ENCODE data around the gene YWHAH. TPM values are rescaled to one million over a fixed set of nuclear protein-coding genes. Genes with fewer than 3 reads are reported as not detected.
A peak's percentile ranks its signal among the peaks of the same experiment; 100 is the strongest.
"Not testable (repeated sequence)": the region's sequence is repeated elsewhere in the genome, so short reads cannot be mapped to it uniquely, and the experiment has no call there.

The YWHAH gene
- total RNA-seq, 3 donors from 2014 or later: 140 to 162 (median 149) TPM

GRCh38 chr22:31973739-31974138 lies 29.4 kb downstream of the YWHAH start:
- TF ChIP-seq CTCF (IDR thresholded peaks at IDR 0.05): no peak
- peak; percentile 71 for ATAC-seq
- no peak overlapping the region for H3K4me3 ChIP-seq
- intact Hi-C loops (cut with DNase I, micrococcal nuclease): loop anchor here in 1 of 2 donors (10.0 kb wide), 1 partner anchor 291 kb away; no protein-coding TSS in a partner anchor
- H3K36me3 ChIP-seq (ENCODE audit: low read depth): no peaks in the 10 kb centered on the region
- H3K9me3 ChIP-seq: no peaks in the 10 kb centered on the region
- peaks cover 17% of the 10 kb centered on the region for H3K4me1 ChIP-seq (ENCODE audit: low read depth)
- peak; percentile 82 to 94 (median 83) for DNase-seq

- intact Hi-C loops (cut with DNase I, micrococcal nuclease): loop anchor here (5.0 to 10.0 kb wide), 2 partner anchors 105 to 288 kb away; no protein-coding TSS in a partner anchor
- peak; percentile 50 for TF ChIP-seq CTCF (IDR thresholded peaks at IDR 0.05)
- H3K4me1 ChIP-seq (ENCODE audit: low read depth): peaks cover 10% of the 10 kb centered on the region
- H3K4me3 ChIP-seq: no peak overlapping the region
- H3K36me3 ChIP-seq (ENCODE audit: low read depth): no peaks in the 10 kb centered on the region
- no peaks in the 10 kb centered on the region for H3K9me3 ChIP-seq
- peak; percentile 76 to 97 (median 92) for DNase-seq
- ATAC-seq: peak; percentile 79
Observed at GRCh38 chr22:31977141-31977841, 33.0 kb downstream of the YWHAH start.

GRCh38 chr22:31977939-31978338 lies 33.6 kb downstream of the YWHAH start:
- no peak for TF ChIP-seq CTCF (IDR thresholded peaks at IDR 0.05)
- DNase-seq: no peak
- Histone ChIP-seq H3K4me1 (ENCODE audit: low read depth) (peaks cover 10% of the 10 kb centered on the region), H3K36me3 (ENCODE audit: low read depth) (no peaks in the 10 kb centered on the region), H3K9me3 (no peaks in the 10 kb centered on the region), H3K4me3 (no peak overlapping the region)
- intact Hi-C loops (cut with DNase I, micrococcal nuclease): loop anchor here (5.0 to 10.0 kb wide), 2 partner anchors 104 to 287 kb away; no protein-coding TSS in a partner anchor
- no peak for ATAC-seq

GRCh38 chr22:31980628-31981027 lies 36.3 kb downstream of the YWHAH start:
- intact Hi-C loops (cut with DNase I, micrococcal nuclease): no loop called here
- Histone ChIP-seq H3K4me1 (ENCODE audit: low read depth) (peaks cover 3% of the 10 kb centered on the region), H3K4me3 (no peak overlapping the region), H3K36me3 (ENCODE audit: low read depth) (no peaks in the 10 kb centered on the region), H3K9me3 (no peaks in the 10 kb centered on the region)
- no peak for TF ChIP-seq CTCF (IDR thresholded peaks at IDR 0.05)
- DNase-seq: no peak
- ATAC-seq: no peak

- intact Hi-C loops (cut with DNase I, micrococcal nuclease); DNase-seq; H3K4me3 ChIP-seq; H3K36me3 ChIP-seq (ENCODE audit: low read depth); H3K4me1 ChIP-seq (ENCODE audit: low read depth); H3K9me3 ChIP-seq; ATAC-seq: not testable (repeated sequence)
Observed at GRCh38 chr22:31981976-31982375, 37.6 kb downstream of the YWHAH start.

- no peaks in the 10 kb centered on the region for H3K9me3 ChIP-seq
- intact Hi-C loops (cut with DNase I, micrococcal nuclease): no loop called here
- no peak for DNase-seq
- no peaks in the 10 kb centered on the region for H3K36me3 ChIP-seq (ENCODE audit: low read depth)
- no peaks in the 10 kb centered on the region for H3K4me1 ChIP-seq (ENCODE audit: low read depth)
- no peak overlapping the region for H3K4me3 ChIP-seq
- ATAC-seq: no peak
- TF ChIP-seq CTCF (IDR thresholded peaks at IDR 0.05): no peak
Observed at GRCh38 chr22:31983911-31984656, 39.7 kb downstream of the YWHAH start.

Data from mucosa of descending colon (tissue), 3 donors.